Brain pericyte (primary cell): ENCODE measurements around the gene MTCL1.

Experiments used
- DNase-seq: peaks from one replicate; pipeline ENCODE4 v3.0.0-alpha.2; 2012; ENCODE audit warnings: low read depth, low spot score

Gene MTCL1

GRCh38 chr18:8809514-8809913, 104.2 kb downstream of the MTCL1 start:
- no peak for DNase-seq

GRCh38 chr18:8810157-8810556, 104.8 kb downstream of the MTCL1 start:
- DNase-seq: no peak

- DNase-seq: no peak
These were observed 105.8 kb downstream of the MTCL1 start for GRCh38 chr18:8811115-8811514.

GRCh38 chr18:8812631-8813030, 107.3 kb downstream of the MTCL1 start:
- no peak for DNase-seq

GRCh38 chr18:8813611-8814010, 108.3 kb downstream of the MTCL1 start:
- DNase-seq: no peak

GRCh38 chr18:8814206-8814605, 108.8 kb downstream of the MTCL1 start:
- DNase-seq: no peak

GRCh38 chr18:8816220-8816619, 110.9 kb downstream of the MTCL1 start:
- no peak for DNase-seq

GRCh38 chr18:8816816-8817215, 111.5 kb downstream of the MTCL1 start:
- no peak for DNase-seq

- no peak for DNase-seq
These were observed 113.6 kb downstream of the MTCL1 start for GRCh38 chr18:8818982-8819381.

- DNase-seq: no peak
These were observed 115.2 kb downstream of the MTCL1 start for GRCh38 chr18:8820396-8821082.

- no peak for DNase-seq
These were observed 115.7 kb downstream of the MTCL1 start for GRCh38 chr18:8821083-8821465.

GRCh38 chr18:8821531-8821930, 116.2 kb downstream of the MTCL1 start:
- DNase-seq: no peak

- DNase-seq: no peak
These were observed 117.3 kb downstream of the MTCL1 start for GRCh38 chr18:8822643-8823042.

GRCh38 chr18:8823530-8823929, 118.2 kb downstream of the MTCL1 start:
- no peak for DNase-seq

- no peak for DNase-seq
These were observed 119.5 kb downstream of the MTCL1 start for GRCh38 chr18:8824846-8825245.

- no peak for DNase-seq
These were observed 119.9 kb downstream of the MTCL1 start for GRCh38 chr18:8825273-8825672.

- no peak for DNase-seq
These were observed 120.5 kb downstream of the MTCL1 start for GRCh38 chr18:8825729-8826375.

- DNase-seq: no peak
These were observed 121.2 kb downstream of the MTCL1 start for GRCh38 chr18:8826514-8826913.

GRCh38 chr18:8826971-8827370, 121.6 kb downstream of the MTCL1 start:
- no peak for DNase-seq

GRCh38 chr18:8828300-8828699, 122.9 kb downstream of the MTCL1 start:
- no peak for DNase-seq

GRCh38 chr18:8828798-8829197, 123.4 kb downstream of the MTCL1 start:
- DNase-seq: no peak

- DNase-seq: no peak
These were observed 125.0 kb downstream of the MTCL1 start for GRCh38 chr18:8830067-8831060.
